ENCODE data around the gene CORO2B. TPM values are rescaled to one million over a fixed set of nuclear protein-coding genes. Genes with fewer than 3 reads are reported as not detected.

Gene CORO2B
- total RNA-seq, 1 donor from 2014 or later: 21.3 TPM

- no peak for TF ChIP-seq CTCF (conservative IDR thresholded peaks at IDR 0.05)
- H3K4me1 Mint-ChIP-seq: peaks cover 91% of the 10 kb centered on the region
- no peak for DNase-seq (ENCODE audit: low read depth, low spot score)
- no peaks in the 10 kb centered on the region for H3K36me3 Mint-ChIP-seq (ENCODE audit: low read depth)
- no peaks in the 10 kb centered on the region for H3K9me3 Mint-ChIP-seq
- no peaks in the 10 kb centered on the region for H3K27me3 Mint-ChIP-seq (ENCODE audit: low read depth)
- H3K4me3 Mint-ChIP-seq: peak overlapping the region; percentile 72
- peak overlapping the region; percentile 97 for H3K27ac Mint-ChIP-seq (ENCODE audit: unreplicated experiment)
Observed at GRCh38 chr15:68598171-68599152, 19.7 kb downstream of the CORO2B start.

GRCh38 chr15:68599153-68599545 is 20.4 kb downstream of the CORO2B start:
- no peak for TF ChIP-seq CTCF (conservative IDR thresholded peaks at IDR 0.05)
- no peak for DNase-seq (ENCODE audit: low read depth, low spot score)
- Mint-ChIP-seq H3K9me3 (no peaks in the 10 kb centered on the region), H3K27me3 (ENCODE audit: low read depth) (no peaks in the 10 kb centered on the region), H3K36me3 (ENCODE audit: low read depth) (no peaks in the 10 kb centered on the region), H3K4me1 (peaks cover 85% of the 10 kb centered on the region), H3K27ac (ENCODE audit: unreplicated experiment) (peak overlapping the region; percentile 97), H3K4me3 (peak overlapping the region; percentile 72)

- Mint-ChIP-seq H3K36me3 (ENCODE audit: low read depth) (no peaks in the 10 kb centered on the region), H3K4me1 (peaks cover 82% of the 10 kb centered on the region), H3K27me3 (ENCODE audit: low read depth) (no peaks in the 10 kb centered on the region), H3K4me3 (peak overlapping the region; percentile 72), H3K9me3 (no peaks in the 10 kb centered on the region), H3K27ac (ENCODE audit: unreplicated experiment) (peak overlapping the region; percentile 97)
- peak; percentile 73 for DNase-seq (ENCODE audit: low read depth, low spot score)
- TF ChIP-seq CTCF (conservative IDR thresholded peaks at IDR 0.05): no peak
Observed at GRCh38 chr15:68599560-68600071, 20.8 kb downstream of the CORO2B start.

GRCh38 chr15:68601206-68602197 is 22.7 kb downstream of the CORO2B start:
- Mint-ChIP-seq H3K4me3 (peak overlapping the region; percentile 54), H3K4me1 (peaks cover 69% of the 10 kb centered on the region), H3K27ac (ENCODE audit: unreplicated experiment) (peak overlapping the region; percentile 93)

More at GRCh38 chr15:68601206-68602197, 22.7 kb downstream of the CORO2B start:
- Mint-ChIP-seq H3K36me3 (ENCODE audit: low read depth) (peaks cover 4% of the 10 kb centered on the region), H3K9me3 (peaks cover 2% of the 10 kb centered on the region), H3K27me3 (ENCODE audit: low read depth) (no peaks in the 10 kb centered on the region)
- no peak for DNase-seq (ENCODE audit: low read depth, low spot score)
- no peak for TF ChIP-seq CTCF (conservative IDR thresholded peaks at IDR 0.05)

All from neural crest cell (in vitro differentiated cells).